ENCODE measurements around the gene MACROD1. TPM values are rescaled to one million over a fixed set of nuclear protein-coding genes. Genes with fewer than 3 reads are reported as not detected.
A peak's percentile ranks its signal among the peaks of the same experiment; 100 is the strongest.

MACROD1 gene
- total and polyA plus RNA-seq, 9 of the 15 experiments (the other 6 are each of a cell fraction or from before 2014, with no cell fraction given): 1.1 to 60.0 (median 26.4) TPM

- TF ChIP-seq GTF2F1 (IDR thresholded peaks at IDR 0.05; ENCODE audit: low read depth, low read length) (no peak), JUN (IDR thresholded peaks at IDR 0.05; ENCODE audit: borderline replicate concordance, low read depth, low read length) (peak; percentile 43; the same call in 1 of the 2 replicates), JUN (CRISPR knock-in tag; IDR thresholded peaks at IDR 0.05; ENCODE audit: borderline replicate concordance) (no peak), DEAF1 (CRISPR knock-in tag; IDR thresholded peaks at IDR 0.05) (0 out of 2 replicates have a peak, but pooled peaks have one; percentile 17), ATF2 (CRISPR knock-in tag; IDR thresholded peaks at IDR 0.05) (no peak), CREBBP (IDR thresholded peaks at IDR 0.05; ENCODE audit: low read depth, low read length) (no peak), ZNF431 (CRISPR knock-in tag; IDR thresholded peaks at IDR 0.05) (no peak), ZNF212 (CRISPR knock-in tag; IDR thresholded peaks at IDR 0.05) (no peak), ZFP91 (CRISPR knock-in tag; IDR thresholded peaks at IDR 0.05) (no peak), CEBPG (CRISPR knock-in tag; IDR thresholded peaks at IDR 0.05) (no peak), CEBPG (tag; conservative IDR thresholded peaks at IDR 0.05 in 1 of 2, IDR thresholded peaks at IDR 0.05 in 1 of 2) (no peak), ARNT (IDR thresholded peaks at IDR 0.05) (peak in 1 of 2 experiments; percentile 80; a peak in 3 of 4 replicates), NR0B1 (IDR thresholded peaks at IDR 0.05; ENCODE audit: partially characterized antibody) (no peak), STAT5A (IDR thresholded peaks at IDR 0.05; ENCODE audit: borderline replicate concordance, low read length) (peak; percentile 82), YY1 (IDR thresholded peaks at IDR 0.05; ENCODE audit: borderline replicate concordance in 1 of 3, control insufficient read depth in 1 of 3, extremely low read depth in 1 of 3, insufficient read depth in 3 of 3, insufficient read length in 1 of 3, insufficient replicate concordance in 2 of 3, low read depth in 1 of 3, low read length in 2 of 3) (peak in 1 of 3 experiments; percentile 34), MEIS2 (IDR thresholded peaks at IDR 0.05; ENCODE audit: partially characterized antibody) (no peak), ZNF445 (CRISPR knock-in tag; IDR thresholded peaks at IDR 0.05; ENCODE audit: low read depth) (no peak), RFX1 (IDR thresholded peaks at IDR 0.05) (no peak), RBM22 (IDR thresholded peaks at IDR 0.05; ENCODE audit: low read depth, low read length, poor library complexity, severe bottlenecking) (peak; percentile 49), CREB5 (CRISPR knock-in tag; IDR thresholded peaks at IDR 0.05) (no peak)
Observed at GRCh38 chr11:64007629-64008282, 158.2 kb downstream of the MACROD1 start (continued).
